ENCODE data around the gene SLC49A4.

The SLC49A4 gene

GRCh38 chr3:122824465-122825381 is 29.9 kb downstream of the SLC49A4 start:
- DNase-seq (ENCODE audit: insufficient read length, low spot score) (no peak), FAIRE-seq (no peak)
- no peak for TF ChIP-seq CTCF (IDR thresholded peaks at IDR 0.05; ENCODE audit: insufficient read depth, missing control alignments)

- FAIRE-seq (no peak), DNase-seq (ENCODE audit: insufficient read length, low spot score) (no peak)
- no peak for TF ChIP-seq CTCF (IDR thresholded peaks at IDR 0.05; ENCODE audit: insufficient read depth, missing control alignments)
These were observed 30.6 kb downstream of the SLC49A4 start for GRCh38 chr3:122825460-122825859.

GRCh38 chr3:122826278-122826677 is 31.4 kb downstream of the SLC49A4 start:
- no peak for TF ChIP-seq CTCF (IDR thresholded peaks at IDR 0.05; ENCODE audit: insufficient read depth, missing control alignments)
- DNase-seq (ENCODE audit: insufficient read length, low spot score) (no peak), FAIRE-seq (no peak)

- no peak for DNase-seq (ENCODE audit: insufficient read length, low spot score)
- TF ChIP-seq CTCF (IDR thresholded peaks at IDR 0.05; ENCODE audit: insufficient read depth, missing control alignments), result no peak
- FAIRE-seq, result no peak
These were observed 33.4 kb downstream of the SLC49A4 start for GRCh38 chr3:122828281-122828680.

- no peak for DNase-seq (ENCODE audit: insufficient read length, low spot score)
- FAIRE-seq, result no peak
- no peak for TF ChIP-seq CTCF (IDR thresholded peaks at IDR 0.05; ENCODE audit: insufficient read depth, missing control alignments)
These were observed 40.7 kb downstream of the SLC49A4 start for GRCh38 chr3:122835590-122835989.

- no peak for TF ChIP-seq CTCF (IDR thresholded peaks at IDR 0.05; ENCODE audit: insufficient read depth, missing control alignments)
- DNase-seq (ENCODE audit: insufficient read length, low spot score) (no peak), FAIRE-seq (peak; percentile 29)
These were observed 48.7 kb downstream of the SLC49A4 start for GRCh38 chr3:122843604-122844003.

GRCh38 chr3:122857019-122857418 is 62.1 kb downstream of the SLC49A4 start:
- TF ChIP-seq CTCF (IDR thresholded peaks at IDR 0.05; ENCODE audit: insufficient read depth, missing control alignments), result no peak
- no peak for FAIRE-seq
- no peak for DNase-seq (ENCODE audit: insufficient read length, low spot score)

Data from D721Med (cell line).